Measurements from ENCODE around the gene SUGCT.

SUGCT gene

DNA sequence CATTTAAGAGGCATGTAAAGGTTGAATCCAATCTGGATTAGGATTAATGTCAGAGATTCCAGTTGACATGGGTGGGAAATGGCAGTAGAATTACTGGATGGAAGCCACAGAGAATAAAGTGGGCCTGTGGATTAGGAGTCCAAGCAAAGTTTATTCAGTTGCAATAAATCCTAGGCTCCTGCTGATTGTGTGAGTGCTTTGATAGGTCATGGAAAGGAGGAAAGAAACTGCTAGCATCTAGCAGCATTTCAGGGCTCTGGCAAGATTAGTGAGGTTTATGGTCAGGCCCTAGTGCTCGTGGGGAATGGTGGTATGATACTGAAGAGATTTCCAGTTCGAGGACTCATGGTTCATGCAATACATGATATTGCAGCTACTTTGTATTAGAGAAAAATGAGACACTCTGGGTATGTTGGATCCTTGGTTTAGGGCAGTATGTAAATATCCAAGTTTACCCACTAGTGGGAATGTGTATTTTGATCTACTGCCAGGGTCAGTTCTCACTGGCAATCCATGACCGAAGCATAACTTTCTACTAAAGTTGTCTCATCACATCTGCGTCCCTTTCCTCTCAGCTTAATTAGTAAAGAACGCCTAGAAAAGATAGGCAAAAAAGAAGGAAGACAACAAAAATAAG lies 235.0 kb downstream of the SUGCT start:
- no peak overlapping the region for H3K27ac ChIP-seq (ENCODE audit: low read depth, low read length)
- H3K27me3 ChIP-seq (ENCODE audit: control insufficient read depth in 5 of 5, insufficient read depth in 4 of 5, low read length in 5 of 5), result no peaks in the 10 kb centered on the region
- no peaks in the 10 kb centered on the region for H3K4me1 ChIP-seq (ENCODE audit: control insufficient read depth in 5 of 5, insufficient read depth in 5 of 5, low read length in 5 of 5)
- H3K36me3 ChIP-seq (ENCODE audit: control insufficient read depth in 5 of 5, insufficient read depth in 5 of 5, low read length in 5 of 5), result no peaks in the 10 kb centered on the region
- no peaks in the 10 kb centered on the region for H3K9me3 ChIP-seq (ENCODE audit: control insufficient read depth in 5 of 5, low read length in 5 of 5)
- H3K9ac ChIP-seq (ENCODE audit: low read length in 5 of 5), result no peak overlapping the region
- no peak overlapping the region for H3K4me3 ChIP-seq (ENCODE audit: low read depth in 1 of 5, low read length in 5 of 5)

DNA sequence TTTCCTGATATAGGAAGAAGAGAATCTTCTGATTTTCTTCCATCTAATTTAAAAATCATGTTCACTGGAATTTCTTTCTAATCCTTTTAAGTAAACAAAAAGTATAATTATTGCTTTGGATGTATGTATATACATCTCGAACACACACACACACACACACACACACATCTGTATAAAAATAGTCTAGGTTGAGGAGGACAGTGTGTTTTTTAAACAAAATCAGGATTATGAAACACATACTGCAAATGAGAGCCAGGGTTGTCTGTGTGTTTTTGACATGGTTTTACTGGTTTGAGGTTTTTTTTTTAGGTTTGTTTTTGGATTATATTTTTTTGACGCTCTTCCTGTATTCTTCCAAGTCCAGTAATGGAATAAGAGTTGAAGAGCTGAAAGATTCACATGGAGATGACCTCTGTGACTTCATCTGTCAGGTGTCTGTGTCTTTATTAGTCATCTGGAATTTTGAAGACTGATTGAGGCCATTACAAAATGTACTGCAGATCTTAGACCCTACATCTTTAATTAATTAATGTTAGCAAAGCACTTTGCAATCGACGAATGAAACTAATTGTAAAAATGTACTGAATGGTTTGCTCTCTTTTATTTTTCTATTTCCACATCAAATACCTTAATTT lies 237.1 kb downstream of the SUGCT start:
- H3K9me3 ChIP-seq (ENCODE audit: control insufficient read depth in 5 of 5, low read length in 5 of 5), result no peaks in the 10 kb centered on the region
- no peak overlapping the region for H3K9ac ChIP-seq (ENCODE audit: low read length in 5 of 5)
- H3K27ac ChIP-seq (ENCODE audit: low read depth, low read length), result no peak overlapping the region
- no peak overlapping the region for H3K4me3 ChIP-seq (ENCODE audit: low read depth in 1 of 5, low read length in 5 of 5)
- H3K4me1 ChIP-seq (ENCODE audit: control insufficient read depth in 5 of 5, insufficient read depth in 5 of 5, low read length in 5 of 5), result no peaks in the 10 kb centered on the region
- H3K27me3 ChIP-seq (ENCODE audit: control insufficient read depth in 5 of 5, insufficient read depth in 4 of 5, low read length in 5 of 5), result no peaks in the 10 kb centered on the region
- H3K36me3 ChIP-seq (ENCODE audit: control insufficient read depth in 5 of 5, insufficient read depth in 5 of 5, low read length in 5 of 5), result no peaks in the 10 kb centered on the region

DNA sequence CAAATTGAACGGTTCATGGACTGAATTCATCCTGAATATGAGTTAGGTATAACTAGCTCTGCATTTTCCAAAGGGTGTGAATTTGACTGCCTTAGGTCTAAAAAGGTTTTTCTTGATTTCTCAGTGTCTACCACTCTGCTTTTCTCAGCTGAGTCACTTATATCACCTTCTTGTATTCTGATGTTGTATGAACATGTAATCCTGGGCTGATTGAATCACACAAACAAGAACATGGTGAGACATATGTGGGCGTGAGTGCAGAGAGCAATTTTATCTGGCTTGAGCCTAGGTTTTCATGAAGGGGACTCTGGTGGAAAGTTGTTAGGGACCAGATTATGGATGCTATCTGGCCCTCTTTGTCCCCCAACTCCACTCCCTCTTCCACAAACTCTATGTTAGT lies 239.8 kb downstream of the SUGCT start:
- Histone ChIP-seq H3K27me3 (ENCODE audit: control insufficient read depth in 5 of 5, insufficient read depth in 4 of 5, low read length in 5 of 5) (no peaks in the 10 kb centered on the region), H3K4me3 (ENCODE audit: low read depth in 1 of 5, low read length in 5 of 5) (no peak overlapping the region), H3K36me3 (ENCODE audit: control insufficient read depth in 5 of 5, insufficient read depth in 5 of 5, low read length in 5 of 5) (no peaks in the 10 kb centered on the region), H3K27ac (ENCODE audit: low read depth, low read length) (no peak overlapping the region), H3K9me3 (ENCODE audit: control insufficient read depth in 5 of 5, low read length in 5 of 5) (peaks cover 0 to 11% (median 0%) of the 10 kb centered on the region in 5 donors), H3K9ac (ENCODE audit: low read length in 5 of 5) (no peak overlapping the region), H3K4me1 (ENCODE audit: control insufficient read depth in 5 of 5, insufficient read depth in 5 of 5, low read length in 5 of 5) (no peaks in the 10 kb centered on the region)

DNA sequence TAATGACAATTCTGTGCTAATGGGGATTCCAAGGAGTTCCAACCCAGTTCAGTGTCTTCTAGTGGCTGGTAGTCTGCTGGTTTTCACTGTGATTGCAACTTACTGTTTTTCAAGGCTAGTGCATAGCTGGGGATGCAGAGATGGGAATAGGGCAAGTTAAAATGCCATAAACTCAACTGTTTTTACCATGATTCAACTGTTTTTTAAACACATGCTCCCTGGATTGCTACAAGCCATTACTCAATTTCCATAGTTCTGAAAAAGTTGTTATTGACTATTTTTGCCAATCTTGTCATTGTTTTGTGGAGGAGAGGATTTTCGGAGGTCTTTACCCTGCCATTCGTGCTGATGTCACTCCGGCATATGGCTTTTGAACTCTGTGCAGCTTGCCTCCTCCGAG lies 245.3 kb downstream of the SUGCT start:
- H3K27me3 ChIP-seq (ENCODE audit: control insufficient read depth in 5 of 5, insufficient read depth in 4 of 5, low read length in 5 of 5), result no peaks in the 10 kb centered on the region
- no peak overlapping the region for H3K27ac ChIP-seq (ENCODE audit: low read depth, low read length)
- H3K4me3 ChIP-seq (ENCODE audit: low read depth in 1 of 5, low read length in 5 of 5), result no peak overlapping the region
- no peak overlapping the region for H3K9ac ChIP-seq (ENCODE audit: low read length in 5 of 5)
- H3K36me3 ChIP-seq (ENCODE audit: control insufficient read depth in 5 of 5, insufficient read depth in 5 of 5, low read length in 5 of 5), result no peaks in the 10 kb centered on the region
- H3K9me3 ChIP-seq (ENCODE audit: control insufficient read depth in 5 of 5, low read length in 5 of 5), result peaks cover 0 to 13% (median 0%) of the 10 kb centered on the region in 5 donors
- H3K4me1 ChIP-seq (ENCODE audit: control insufficient read depth in 5 of 5, insufficient read depth in 5 of 5, low read length in 5 of 5), result peaks cover 0 to 10% (median 0%) of the 10 kb centered on the region in 5 donors

DNA sequence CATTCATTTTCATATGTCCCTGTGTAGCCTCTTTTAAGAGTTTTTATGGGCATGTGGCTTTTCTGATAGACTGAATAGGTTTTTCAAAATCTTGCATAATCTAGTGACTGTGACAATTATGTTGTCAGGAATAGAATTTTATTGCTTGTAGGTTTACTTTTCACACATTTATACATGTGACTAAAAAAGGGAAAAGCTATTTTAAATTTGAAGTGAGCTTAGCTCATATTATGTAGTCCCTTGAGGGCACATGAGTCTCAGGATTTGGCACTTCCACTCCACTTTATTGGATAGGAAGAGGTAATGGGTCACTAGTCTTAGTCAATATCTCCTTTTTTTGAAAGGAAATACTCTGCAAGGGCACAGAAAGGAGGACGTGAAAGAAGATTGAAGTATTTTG lies 247.3 kb downstream of the SUGCT start:
- H3K4me1 ChIP-seq (ENCODE audit: control insufficient read depth in 5 of 5, insufficient read depth in 5 of 5, low read length in 5 of 5), result peaks cover 0 to 10% (median 0%) of the 10 kb centered on the region in 5 donors
- peaks cover 0 to 13% (median 0%) of the 10 kb centered on the region in 5 donors for H3K9me3 ChIP-seq (ENCODE audit: control insufficient read depth in 5 of 5, low read length in 5 of 5)
- H3K36me3 ChIP-seq (ENCODE audit: control insufficient read depth in 5 of 5, insufficient read depth in 5 of 5, low read length in 5 of 5), result no peaks in the 10 kb centered on the region
- H3K27ac ChIP-seq (ENCODE audit: low read depth, low read length), result peak overlapping the region; percentile 49
- no peak overlapping the region for H3K9ac ChIP-seq (ENCODE audit: low read length in 5 of 5)
- H3K4me3 ChIP-seq (ENCODE audit: low read depth in 1 of 5, low read length in 5 of 5), result peak overlapping the region in 1 of 5 donors; percentile 6
- H3K27me3 ChIP-seq (ENCODE audit: control insufficient read depth in 5 of 5, insufficient read depth in 4 of 5, low read length in 5 of 5), result no peaks in the 10 kb centered on the region

DNA sequence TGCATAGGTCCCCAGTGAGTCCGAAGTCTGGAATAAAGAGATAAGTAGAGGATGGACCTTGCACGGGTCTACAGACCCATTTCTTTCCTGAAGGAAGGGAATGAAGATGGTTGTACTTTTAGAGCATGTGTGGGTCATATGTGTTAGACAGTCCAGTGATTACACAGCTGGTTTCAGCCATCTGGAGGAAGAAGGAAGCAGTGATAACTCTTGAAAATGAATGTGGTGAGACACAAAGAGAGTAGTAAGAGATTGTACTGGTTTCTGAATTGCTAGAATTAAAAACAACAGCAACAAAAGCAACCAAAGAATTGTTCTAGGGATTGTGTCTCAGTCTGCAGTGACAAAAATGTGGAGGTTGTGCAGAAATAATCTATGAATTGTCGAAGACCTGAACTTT lies 258.9 kb downstream of the SUGCT start:
- H3K27ac ChIP-seq (ENCODE audit: low read depth, low read length), result no peak overlapping the region
- no peak overlapping the region for H3K9ac ChIP-seq (ENCODE audit: low read length in 5 of 5)
- H3K36me3 ChIP-seq (ENCODE audit: control insufficient read depth in 5 of 5, insufficient read depth in 5 of 5, low read length in 5 of 5), result no peaks in the 10 kb centered on the region
- no peaks in the 10 kb centered on the region for H3K9me3 ChIP-seq (ENCODE audit: control insufficient read depth in 5 of 5, low read length in 5 of 5)
- no peaks in the 10 kb centered on the region for H3K4me1 ChIP-seq (ENCODE audit: control insufficient read depth in 5 of 5, insufficient read depth in 5 of 5, low read length in 5 of 5)
- no peaks in the 10 kb centered on the region for H3K27me3 ChIP-seq (ENCODE audit: control insufficient read depth in 5 of 5, insufficient read depth in 4 of 5, low read length in 5 of 5)
- no peak overlapping the region for H3K4me3 ChIP-seq (ENCODE audit: low read depth in 1 of 5, low read length in 5 of 5)

DNA sequence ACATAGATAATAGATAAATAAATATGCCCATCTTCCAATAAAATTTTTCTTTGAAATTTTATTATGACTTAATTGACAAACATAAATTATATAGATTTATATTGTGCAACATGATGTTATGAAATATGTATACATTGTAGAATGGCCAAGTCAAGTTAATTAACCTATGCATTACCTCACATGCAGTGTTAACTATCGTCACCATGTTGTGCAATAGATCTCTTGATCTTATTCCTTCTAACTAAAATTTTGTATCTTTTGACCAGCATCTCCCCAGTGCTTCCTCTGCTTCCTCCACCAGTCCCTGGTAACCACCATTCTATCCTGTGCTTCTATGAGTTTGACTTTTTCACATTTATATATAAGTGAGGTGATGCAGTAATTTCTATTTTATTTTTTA lies 259.6 kb downstream of the SUGCT start:
- H3K9ac ChIP-seq (ENCODE audit: low read length in 5 of 5), result no peak overlapping the region
- peaks cover 0 to 2% (median 0%) of the 10 kb centered on the region in 5 donors for H3K9me3 ChIP-seq (ENCODE audit: control insufficient read depth in 5 of 5, low read length in 5 of 5)
- no peaks in the 10 kb centered on the region for H3K27me3 ChIP-seq (ENCODE audit: control insufficient read depth in 5 of 5, insufficient read depth in 4 of 5, low read length in 5 of 5)
- H3K36me3 ChIP-seq (ENCODE audit: control insufficient read depth in 5 of 5, insufficient read depth in 5 of 5, low read length in 5 of 5), result no peaks in the 10 kb centered on the region
- H3K4me1 ChIP-seq (ENCODE audit: control insufficient read depth in 5 of 5, insufficient read depth in 5 of 5, low read length in 5 of 5), result no peaks in the 10 kb centered on the region
- no peak overlapping the region for H3K27ac ChIP-seq (ENCODE audit: low read depth, low read length)
- H3K4me3 ChIP-seq (ENCODE audit: low read depth in 1 of 5, low read length in 5 of 5), result no peak overlapping the region

DNA sequence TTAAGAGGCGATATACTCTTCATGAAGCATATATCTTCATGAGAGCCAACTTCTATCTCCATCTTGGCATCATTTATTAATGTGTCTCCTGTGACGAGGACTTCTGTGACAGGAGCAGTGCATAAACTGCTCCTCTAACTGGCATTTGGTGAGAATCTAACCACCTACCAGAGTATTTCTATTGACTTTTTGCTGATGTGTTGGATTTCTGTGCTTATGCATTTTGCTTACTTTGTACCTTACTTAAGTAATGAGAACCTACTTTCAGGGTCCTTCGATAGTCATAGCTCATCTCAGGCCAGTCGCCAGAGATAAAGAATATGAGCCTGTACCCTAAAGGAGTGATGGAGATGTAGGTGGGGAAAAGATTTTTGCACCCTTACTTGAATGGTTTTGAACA lies 265.7 kb downstream of the SUGCT start:
- H3K27me3 ChIP-seq (ENCODE audit: control insufficient read depth in 5 of 5, insufficient read depth in 4 of 5, low read length in 5 of 5), result no peaks in the 10 kb centered on the region
- no peaks in the 10 kb centered on the region for H3K36me3 ChIP-seq (ENCODE audit: control insufficient read depth in 5 of 5, insufficient read depth in 5 of 5, low read length in 5 of 5)
- H3K9ac ChIP-seq (ENCODE audit: low read length in 5 of 5), result no peak overlapping the region
- no peaks in the 10 kb centered on the region for H3K4me1 ChIP-seq (ENCODE audit: control insufficient read depth in 5 of 5, insufficient read depth in 5 of 5, low read length in 5 of 5)
- no peak overlapping the region for H3K27ac ChIP-seq (ENCODE audit: low read depth, low read length)
- no peak overlapping the region for H3K4me3 ChIP-seq (ENCODE audit: low read depth in 1 of 5, low read length in 5 of 5)
- H3K9me3 ChIP-seq (ENCODE audit: control insufficient read depth in 5 of 5, low read length in 5 of 5), result peaks cover 0 to 2% (median 0%) of the 10 kb centered on the region in 5 donors

DNA sequence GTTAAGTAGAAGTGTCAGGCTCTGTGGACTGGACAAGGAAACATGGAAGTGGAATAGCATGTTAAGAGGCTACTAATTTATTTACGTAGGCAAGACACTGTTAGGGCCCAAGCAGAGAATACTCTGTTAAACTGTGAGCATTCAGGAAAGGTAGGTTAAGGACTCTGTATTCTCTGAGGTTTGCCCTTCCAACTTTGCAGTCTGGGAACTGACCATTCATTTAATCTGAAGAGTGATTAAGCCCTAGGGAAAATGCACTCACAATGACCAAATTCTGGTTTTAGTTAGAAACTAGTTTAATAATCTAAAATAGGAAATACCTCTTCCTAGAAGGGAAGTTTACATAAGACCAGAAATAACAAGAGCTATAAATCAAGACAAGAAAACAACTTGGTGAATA lies 266.6 kb downstream of the SUGCT start:
- no peaks in the 10 kb centered on the region for H3K36me3 ChIP-seq (ENCODE audit: control insufficient read depth in 5 of 5, insufficient read depth in 5 of 5, low read length in 5 of 5)
- H3K9ac ChIP-seq (ENCODE audit: low read length in 5 of 5), result no peak overlapping the region
- no peaks in the 10 kb centered on the region for H3K4me1 ChIP-seq (ENCODE audit: control insufficient read depth in 5 of 5, insufficient read depth in 5 of 5, low read length in 5 of 5)
- H3K27ac ChIP-seq (ENCODE audit: low read depth, low read length), result no peak overlapping the region
- no peak overlapping the region for H3K4me3 ChIP-seq (ENCODE audit: low read depth in 1 of 5, low read length in 5 of 5)
- H3K9me3 ChIP-seq (ENCODE audit: control insufficient read depth in 5 of 5, low read length in 5 of 5), result peaks cover 0 to 9% (median 0%) of the 10 kb centered on the region in 5 donors
- H3K27me3 ChIP-seq (ENCODE audit: control insufficient read depth in 5 of 5, insufficient read depth in 4 of 5, low read length in 5 of 5), result no peaks in the 10 kb centered on the region

DNA sequence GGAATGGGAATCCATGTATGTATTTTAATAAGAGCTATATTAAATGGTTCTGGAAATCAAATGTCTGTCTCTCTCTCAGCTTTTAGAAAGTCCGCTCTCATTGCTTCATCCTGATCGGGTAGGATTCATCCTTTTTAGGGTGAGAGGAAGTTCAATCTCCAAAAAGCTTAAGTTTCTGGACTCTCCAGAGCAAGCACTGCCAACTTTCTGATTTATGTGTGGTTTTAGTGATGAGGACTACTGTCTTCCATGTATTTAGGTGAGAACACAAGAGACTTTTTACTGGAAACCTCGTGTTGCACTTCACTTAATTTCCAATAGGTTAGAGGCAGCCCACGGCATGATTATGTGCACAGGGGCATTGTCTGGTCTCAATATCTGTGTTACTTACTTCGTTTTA lies 267.9 kb downstream of the SUGCT start:
- H3K27ac ChIP-seq (ENCODE audit: low read depth, low read length), result no peak overlapping the region

More for the DNA sequence above, 267.9 kb downstream of the SUGCT start:
- no peak overlapping the region for H3K4me3 ChIP-seq (ENCODE audit: low read depth in 1 of 5, low read length in 5 of 5)
- no peaks in the 10 kb centered on the region for H3K27me3 ChIP-seq (ENCODE audit: control insufficient read depth in 5 of 5, insufficient read depth in 4 of 5, low read length in 5 of 5)
- H3K9ac ChIP-seq (ENCODE audit: low read length in 5 of 5), result no peak overlapping the region
- no peaks in the 10 kb centered on the region for H3K4me1 ChIP-seq (ENCODE audit: control insufficient read depth in 5 of 5, insufficient read depth in 5 of 5, low read length in 5 of 5)
- H3K9me3 ChIP-seq (ENCODE audit: control insufficient read depth in 5 of 5, low read length in 5 of 5), result peaks cover 0 to 9% (median 0%) of the 10 kb centered on the region in 5 donors
- no peaks in the 10 kb centered on the region for H3K36me3 ChIP-seq (ENCODE audit: control insufficient read depth in 5 of 5, insufficient read depth in 5 of 5, low read length in 5 of 5)

Data from subcutaneous abdominal adipose tissue (tissue), 5 donors.